ENCODE data around the gene IFITM10. TPM values are rescaled to one million over a fixed set of nuclear protein-coding genes. Genes with fewer than 3 reads are reported as not detected.

IFITM10 gene
- total and polyA plus RNA-seq, 2 donors (not counting 1 experiment from before 2014, with no cell fraction given) = 0.09 to 1.7 TPM

GRCh38 chr11:1707751-1708150, 42.6 kb downstream of the IFITM10 start:
- no peaks in the 10 kb centered on the region for H3K79me2 ChIP-seq (ENCODE audit: control insufficient read depth, insufficient read depth, low read length)
- WGBS (ENCODE audit: insufficient coverage) = 86% methylated on average over 1 of the region's 4 CpGs
- no peak overlapping the region for H3K4me3 ChIP-seq (ENCODE audit: control extremely low read depth in 1 of 5, extremely low read depth in 1 of 5, insufficient read depth in 1 of 5, low read depth in 2 of 5, low read length in 4 of 5)
- no peak overlapping the region for H3K9ac ChIP-seq (ENCODE audit: low read length)
- intact Hi-C loops (cut with micrococcal nuclease) = no loop called here
- ChIA-PET CTCF (interaction anchor here (1.1 to 2.8 kb wide), 3 partner anchors 14 to 444 kb away, joined by 3 to 17 read pairs (median 12); no protein-coding TSS in a partner anchor), POLR2A (no interaction called here)
- no peak overlapping the region for H3K27ac ChIP-seq (ENCODE audit: low read length in 2 of 2)
- H3K4me1 Mint-ChIP-seq = peaks cover 31% of the 10 kb centered on the region
- H3K27me3 Mint-ChIP-seq = peaks cover 13% of the 10 kb centered on the region
- no peak overlapping the region for H3K27ac Mint-ChIP-seq
- no peaks in the 10 kb centered on the region for H3K9me3 Mint-ChIP-seq (ENCODE audit: insufficient read depth)
- no peak overlapping the region for H2AFZ ChIP-seq (ENCODE audit: insufficient read depth, low read depth, low read length, poor library complexity, severe bottlenecking)
- no peaks in the 10 kb centered on the region for H3K36me3 ChIP-seq (replicated peaks in 1 of 2; ENCODE audit: control extremely low read depth in 1 of 2, control insufficient read depth in 1 of 2, extremely low read depth in 1 of 2, insufficient read depth in 2 of 2, low read length in 1 of 2)
- H3K4me1 ChIP-seq (ENCODE audit: control insufficient read depth in 2 of 2, insufficient read depth in 2 of 2, low read length in 2 of 2) = peaks cover 19 to 32% of the 10 kb centered on the region in 2 donors
- DNase-seq = no peak
- H3K9me3 ChIP-seq (ENCODE audit: control extremely low read depth in 1 of 3, control insufficient read depth in 2 of 3, insufficient read depth in 1 of 3, low read length in 2 of 3) = peaks cover 0 to 8% (median 0%) of the 10 kb centered on the region in 3 donors
- no peaks in the 10 kb centered on the region for H4K20me1 ChIP-seq (ENCODE audit: control insufficient read depth, insufficient read depth, low read length, poor library complexity, severe bottlenecking)
- no peak overlapping the region for H3K4me3 Mint-ChIP-seq
- H3K27me3 ChIP-seq (replicated peaks in 1 of 4; ENCODE audit: control extremely low read depth in 1 of 4, control insufficient read depth in 3 of 4, insufficient read depth in 4 of 4, low read length in 3 of 4) = peaks cover 0 to 5% (median 0%) of the 10 kb centered on the region in 4 experiments
- no peak overlapping the region for H3K4me2 ChIP-seq (replicated peaks; ENCODE audit: low read depth, low read length, poor library complexity, severe bottlenecking)
- no peak for ATAC-seq (ENCODE audit: low read depth)
- no peak for TF ChIP-seq CTCF (IDR thresholded peaks at IDR 0.05)
- no peak for TF ChIP-seq EZH2 (IDR thresholded peaks at IDR 0.05; ENCODE audit: borderline replicate concordance, insufficient read depth, low read depth, low read length, poor library complexity, severe bottlenecking)

- Histone ChIP-seq H4K20me1 (ENCODE audit: control insufficient read depth, insufficient read depth, low read length, poor library complexity, severe bottlenecking) (no peaks in the 10 kb centered on the region), H3K4me2 (replicated peaks; ENCODE audit: low read depth, low read length, poor library complexity, severe bottlenecking) (peak overlapping the region; percentile 28), H3K36me3 (replicated peaks in 1 of 2; ENCODE audit: control extremely low read depth in 1 of 2, control insufficient read depth in 1 of 2, extremely low read depth in 1 of 2, insufficient read depth in 2 of 2, low read length in 1 of 2) (no peaks in the 10 kb centered on the region), H3K9me3 (ENCODE audit: control extremely low read depth in 1 of 3, control insufficient read depth in 2 of 3, insufficient read depth in 1 of 3, low read length in 2 of 3) (peaks cover 0 to 8% (median 0%) of the 10 kb centered on the region in 3 donors), H3K9ac (ENCODE audit: low read length) (no peak overlapping the region), H2AFZ (ENCODE audit: insufficient read depth, low read depth, low read length, poor library complexity, severe bottlenecking) (no peak overlapping the region), H3K4me3 (ENCODE audit: control extremely low read depth in 1 of 5, extremely low read depth in 1 of 5, insufficient read depth in 1 of 5, low read depth in 2 of 5, low read length in 4 of 5) (no peak overlapping the region), H3K4me1 (ENCODE audit: control insufficient read depth in 2 of 2, insufficient read depth in 2 of 2, low read length in 2 of 2) (peaks cover 19 to 32% of the 10 kb centered on the region in 2 donors), H3K27ac (ENCODE audit: low read length in 2 of 2) (no peak overlapping the region), H3K27me3 (replicated peaks in 1 of 4; ENCODE audit: control extremely low read depth in 1 of 4, control insufficient read depth in 3 of 4, insufficient read depth in 4 of 4, low read length in 3 of 4) (peaks cover 0 to 5% (median 0%) of the 10 kb centered on the region in 4 experiments), H3K79me2 (ENCODE audit: control insufficient read depth, insufficient read depth, low read length) (no peaks in the 10 kb centered on the region)
- DNase-seq = no peak
- Mint-ChIP-seq H3K9me3 (ENCODE audit: insufficient read depth) (no peaks in the 10 kb centered on the region), H3K27me3 (peaks cover 13% of the 10 kb centered on the region), H3K4me3 (no peak overlapping the region), H3K4me1 (peaks cover 31% of the 10 kb centered on the region), H3K27ac (no peak overlapping the region)
- ATAC-seq (ENCODE audit: low read depth) = no peak
- WGBS (ENCODE audit: insufficient coverage) = 69% methylated on average over 14 of the region's 17 CpGs
- no peak for TF ChIP-seq CTCF (IDR thresholded peaks at IDR 0.05)
- no peak for TF ChIP-seq EZH2 (IDR thresholded peaks at IDR 0.05; ENCODE audit: borderline replicate concordance, insufficient read depth, low read depth, low read length, poor library complexity, severe bottlenecking)
- POLR2A ChIA-PET = no interaction called here
- CTCF ChIA-PET = interaction anchor here (2.6 to 2.8 kb wide), 2 partner anchors 13 to 126 kb away, joined by 12 to 17 read pairs; no protein-coding TSS in a partner anchor
- intact Hi-C loops (cut with micrococcal nuclease) = no loop called here
Measured at GRCh38 chr11:1706634-1707400, 43.6 kb downstream of the IFITM10 start.

Data from B cell (primary cell).